HG02970 (cell line): ENCODE measurements around the gene S100PBP.
"Not testable (repeated sequence)": the region's sequence is repeated elsewhere in the genome, so short reads cannot be mapped to it uniquely, and the experiment has no call there.

ENCODE experiments used
- ATAC-seq: cut with Tn5 transposase; IDR thresholded peaks from one replicate; pipeline ENCODE4 v1.9.1; 2021; ENCODE audit warnings: mild to moderate bottlenecking, moderate library complexity, moderate number of reproducible peaks; ENCODE audit not compliant: unreplicated experiment, low FRiP score

The S100PBP gene

GRCh38 chr1:32897082-32898049 is 79.9 kb downstream of the S100PBP start:
- ATAC-seq, result no peak

- ATAC-seq, result no peak
Measured at GRCh38 chr1:32898056-32898455, 80.6 kb downstream of the S100PBP start.

- no peak for ATAC-seq
Measured at GRCh38 chr1:32898958-32899357, 81.5 kb downstream of the S100PBP start.

- ATAC-seq, result no peak
Measured at GRCh38 chr1:32899586-32900296, 82.3 kb downstream of the S100PBP start.

- ATAC-seq, result no peak
Measured at GRCh38 chr1:32900371-32900955, 83.0 kb downstream of the S100PBP start.

GRCh38 chr1:32900956-32901822 is 83.7 kb downstream of the S100PBP start, which contains the start of gene TMEM54:
TSS of gene TMEM54 (minus strand) at chr1:32901389. CDS start at chr1:32901238, 151 bp downstream.
- ATAC-seq, result no peak

- no peak for ATAC-seq
Measured at GRCh38 chr1:32901823-32902534, 84.5 kb downstream of the S100PBP start.

- ATAC-seq, result no peak
Measured at GRCh38 chr1:32902535-32902920, 85.1 kb downstream of the S100PBP start.

- no peak for ATAC-seq
Measured at GRCh38 chr1:32903991-32904785, 86.7 kb downstream of the S100PBP start.

- ATAC-seq, result no peak
Measured at GRCh38 chr1:32904797-32905196, 87.3 kb downstream of the S100PBP start.

GRCh38 chr1:32905588-32905987 is 88.1 kb downstream of the S100PBP start:
- ATAC-seq, result not testable (repeated sequence)

GRCh38 chr1:32906654-32907053 is 89.2 kb downstream of the S100PBP start:
- ATAC-seq, result no peak

- no peak for ATAC-seq
Measured at GRCh38 chr1:32907435-32907834, 90.0 kb downstream of the S100PBP start.
